ENCODE data around the gene PRR22.
"Not testable (repeated sequence)": the region's sequence is repeated elsewhere in the genome, so short reads cannot be mapped to it uniquely, and the experiment has no call there.

PRR22 gene

DNA sequence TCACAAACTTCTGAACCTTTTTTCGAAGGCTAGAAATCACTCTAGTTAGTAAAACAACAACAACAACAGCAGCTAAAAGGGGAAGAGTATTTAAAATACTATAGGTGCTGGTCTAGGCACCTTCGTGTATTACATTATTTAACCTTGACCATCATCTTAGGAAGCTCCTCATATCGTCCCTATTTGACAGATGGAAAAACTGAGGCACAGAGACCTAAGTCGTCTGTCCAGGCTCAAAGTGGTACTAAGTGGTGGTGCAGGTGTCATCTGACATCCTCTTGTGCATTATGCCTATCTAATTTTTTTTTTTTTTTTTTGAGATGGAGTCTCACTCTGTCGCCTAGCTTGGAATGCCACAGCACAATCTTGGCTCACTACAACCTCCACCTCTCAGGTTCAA, 35.0 kb downstream of the PRR22 start:
- Histone ChIP-seq H3F3A (ENCODE audit: control insufficient read depth, insufficient read depth) (no peaks in the 10 kb centered on the region), H3K4me3 (ENCODE audit: low read length) (no peak overlapping the region), H3K4me2 (ENCODE audit: low read length) (no peak overlapping the region), H3K9me2 (replicated peaks; ENCODE audit: control insufficient read depth, low read length) (no peaks in the 10 kb centered on the region), H3K4me1 (ENCODE audit: control insufficient read depth, low read length) (no peaks in the 10 kb centered on the region), H3K9me3 (ENCODE audit: control insufficient read depth, insufficient read depth, low read length) (no peaks in the 10 kb centered on the region), H4K20me1 (ENCODE audit: control insufficient read depth, insufficient read depth, low read depth, low read length) (no peaks in the 10 kb centered on the region), H3K79me2 (ENCODE audit: control insufficient read depth, low read length) (no peaks in the 10 kb centered on the region), H3K36me3 (ENCODE audit: control insufficient read depth, low read length) (no peaks in the 10 kb centered on the region), H3K27ac (ENCODE audit: low read depth, low read length) (no peak overlapping the region), H3K27me3 (ENCODE audit: control insufficient read depth, low read length) (no peaks in the 10 kb centered on the region)
- no peak for TF ChIP-seq EZH2phosphoT487 (IDR thresholded peaks at IDR 0.05; ENCODE audit: borderline replicate concordance, low read length)
- TF ChIP-seq, protein P1, sequence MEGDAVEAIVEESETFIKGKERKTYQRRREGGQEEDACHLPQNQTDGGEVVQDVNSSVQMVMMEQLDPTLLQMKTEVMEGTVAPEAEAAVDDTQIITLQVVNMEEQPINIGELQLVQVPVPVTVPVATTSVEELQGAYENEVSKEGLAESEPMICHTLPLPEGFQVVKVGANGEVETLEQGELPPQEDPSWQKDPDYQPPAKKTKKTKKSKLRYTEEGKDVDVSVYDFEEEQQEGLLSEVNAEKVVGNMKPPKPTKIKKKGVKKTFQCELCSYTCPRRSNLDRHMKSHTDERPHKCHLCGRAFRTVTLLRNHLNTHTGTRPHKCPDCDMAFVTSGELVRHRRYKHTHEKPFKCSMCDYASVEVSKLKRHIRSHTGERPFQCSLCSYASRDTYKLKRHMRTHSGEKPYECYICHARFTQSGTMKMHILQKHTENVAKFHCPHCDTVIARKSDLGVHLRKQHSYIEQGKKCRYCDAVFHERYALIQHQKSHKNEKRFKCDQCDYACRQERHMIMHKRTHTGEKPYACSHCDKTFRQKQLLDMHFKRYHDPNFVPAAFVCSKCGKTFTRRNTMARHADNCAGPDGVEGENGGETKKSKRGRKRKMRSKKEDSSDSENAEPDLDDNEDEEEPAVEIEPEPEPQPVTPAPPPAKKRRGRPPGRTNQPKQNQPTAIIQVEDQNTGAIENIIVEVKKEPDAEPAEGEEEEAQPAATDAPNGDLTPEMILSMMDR (IDR thresholded peaks at IDR 0.05; ENCODE audit: low read depth, low read length, poor library complexity, severe bottlenecking) = no peak

DNA sequence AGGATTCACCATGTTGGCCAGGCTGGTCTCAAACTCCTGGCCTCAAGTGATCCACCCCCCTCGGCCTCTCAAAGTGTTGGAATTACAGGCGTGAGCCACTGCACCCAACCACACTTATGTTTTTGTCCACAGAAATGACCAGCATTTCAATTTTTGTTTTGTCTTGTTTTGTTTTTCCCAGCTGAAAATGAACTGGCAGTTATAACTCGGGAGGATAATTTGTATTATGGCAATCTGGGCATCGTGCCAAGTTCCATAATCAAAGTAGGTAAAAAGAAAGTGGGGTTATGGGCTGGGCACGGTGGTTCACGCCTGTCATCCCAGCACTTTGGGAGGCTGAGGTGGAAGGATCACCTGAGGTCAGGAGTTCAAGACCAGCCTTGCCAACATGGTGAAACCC, 35.6 kb downstream of the PRR22 start:
- not testable (repeated sequence) for H3K27ac ChIP-seq (ENCODE audit: low read depth, low read length); H3K4me1 ChIP-seq (ENCODE audit: control insufficient read depth, low read length); H4K20me1 ChIP-seq (ENCODE audit: control insufficient read depth, insufficient read depth, low read depth, low read length); H3K9me3 ChIP-seq (ENCODE audit: control insufficient read depth, insufficient read depth, low read length); H3K36me3 ChIP-seq (ENCODE audit: control insufficient read depth, low read length); H3K9me2 ChIP-seq (replicated peaks; ENCODE audit: control insufficient read depth, low read length); H3K4me3 ChIP-seq (ENCODE audit: low read length); H3K79me2 ChIP-seq (ENCODE audit: control insufficient read depth, low read length); H3F3A ChIP-seq (ENCODE audit: control insufficient read depth, insufficient read depth); H3K27me3 ChIP-seq (ENCODE audit: control insufficient read depth, low read length); H3K4me2 ChIP-seq (ENCODE audit: low read length)

DNA sequence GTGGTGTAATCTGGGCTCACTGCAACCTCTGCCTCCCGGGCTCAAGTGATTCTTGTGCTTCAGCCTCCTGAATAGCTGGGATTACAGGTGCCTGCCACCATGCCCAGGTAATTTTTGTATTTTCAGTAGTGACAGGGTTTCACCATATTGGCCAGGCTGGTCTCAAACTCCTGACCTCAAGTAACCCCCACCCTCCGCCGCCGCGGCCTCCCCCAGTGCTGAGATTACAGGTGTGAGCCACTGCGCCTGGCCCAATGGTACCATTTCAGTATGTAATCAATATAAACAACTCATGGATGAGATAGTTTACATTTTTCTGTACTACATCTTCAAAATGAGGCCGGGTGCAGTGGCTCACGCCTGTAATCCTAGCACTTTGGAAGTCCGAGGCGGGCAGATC, 39.5 kb downstream of the PRR22 start:
- not testable (repeated sequence) for H3K36me3 ChIP-seq (ENCODE audit: control insufficient read depth, low read length); H3K4me2 ChIP-seq (ENCODE audit: low read length); H3K27ac ChIP-seq (ENCODE audit: low read depth, low read length); H3K4me1 ChIP-seq (ENCODE audit: control insufficient read depth, low read length); H3K4me3 ChIP-seq (ENCODE audit: low read length); H3F3A ChIP-seq (ENCODE audit: control insufficient read depth, insufficient read depth); H3K79me2 ChIP-seq (ENCODE audit: control insufficient read depth, low read length); H3K9me3 ChIP-seq (ENCODE audit: control insufficient read depth, insufficient read depth, low read length); H4K20me1 ChIP-seq (ENCODE audit: control insufficient read depth, insufficient read depth, low read depth, low read length); H3K27me3 ChIP-seq (ENCODE audit: control insufficient read depth, low read length); H3K9me2 ChIP-seq (replicated peaks; ENCODE audit: control insufficient read depth, low read length)

DNA sequence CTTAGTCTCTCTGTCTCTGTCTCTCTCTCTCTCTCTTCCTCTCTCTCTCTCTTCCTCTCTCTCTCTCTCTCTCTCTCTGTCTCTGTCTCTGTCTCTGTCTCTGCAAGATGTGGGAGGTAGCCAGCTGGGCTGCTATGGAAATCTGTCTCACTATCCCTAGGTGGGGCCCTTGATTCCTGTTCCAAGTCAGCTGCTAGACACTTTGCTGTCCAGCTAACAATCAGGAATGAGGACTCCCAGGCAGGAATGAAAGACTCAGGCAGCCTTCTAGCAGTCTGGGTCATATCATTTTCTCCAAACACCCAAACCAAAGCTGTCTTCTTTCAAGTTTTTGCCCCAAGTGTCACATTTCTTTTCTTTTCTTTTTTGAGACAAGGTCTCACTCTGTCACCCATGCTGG, 40.9 kb downstream of the PRR22 start:
- no peak overlapping the region for H3K27ac ChIP-seq (ENCODE audit: low read depth, low read length)
- H3K9me3 ChIP-seq (ENCODE audit: control insufficient read depth, insufficient read depth, low read length) = no peaks in the 10 kb centered on the region
- no peak overlapping the region for H3K4me3 ChIP-seq (ENCODE audit: low read length)
- H3K4me1 ChIP-seq (ENCODE audit: control insufficient read depth, low read length) = no peaks in the 10 kb centered on the region
- no peaks in the 10 kb centered on the region for H4K20me1 ChIP-seq (ENCODE audit: control insufficient read depth, insufficient read depth, low read depth, low read length)
- TF ChIP-seq EZH2phosphoT487 (IDR thresholded peaks at IDR 0.05; ENCODE audit: borderline replicate concordance, low read length) = no peak
- TF ChIP-seq, protein P1 (IDR thresholded peaks at IDR 0.05; ENCODE audit: low read depth, low read length, poor library complexity, severe bottlenecking) = no peak
- H3K9me2 ChIP-seq (replicated peaks; ENCODE audit: control insufficient read depth, low read length) = no peaks in the 10 kb centered on the region
- H3F3A ChIP-seq (ENCODE audit: control insufficient read depth, insufficient read depth) = no peaks in the 10 kb centered on the region
- no peaks in the 10 kb centered on the region for H3K27me3 ChIP-seq (ENCODE audit: control insufficient read depth, low read length)
- H3K36me3 ChIP-seq (ENCODE audit: control insufficient read depth, low read length) = no peaks in the 10 kb centered on the region
- H3K79me2 ChIP-seq (ENCODE audit: control insufficient read depth, low read length) = no peaks in the 10 kb centered on the region
- H3K4me2 ChIP-seq (ENCODE audit: low read length) = no peak overlapping the region
